PFSK-1 (cell line): Measurements from ENCODE around the gene ZNF536.

ENCODE experiments used
- FOXP2 ChIP-seq: optimal IDR thresholded peaks from 2 replicates; pipeline ENCODE3; 2011; ENCODE audit warnings: borderline replicate concordance, control low read depth, inconsistent platforms; ENCODE audit not compliant: insufficient read depth; ENCODE audit errors: extremely low read length, extremely low read depth
- POLR2AphosphoS5 ChIP-seq: IDR thresholded peaks from 2 replicates; pipeline ENCODE4 v1.6.1; 2012; ENCODE audit warnings: low read depth, mild to moderate bottlenecking, control low read depth, low read length, moderate library complexity
- REST ChIP-seq, 2 experiments: IDR thresholded peaks; 2 replicates each; pipeline versions ENCODE4 v1.6.1 to v1.8.0; 2011 to 2012; ENCODE audit warnings: low read depth in 2 of 2, low read length in 2 of 2, control low read depth in 1 of 2, inconsistent platforms in 1 of 2, mild to moderate bottlenecking in 1 of 2, moderate library complexity in 1 of 2; ENCODE audit not compliant: insufficient read depth in 1 of 2
- SIN3A ChIP-seq: IDR thresholded peaks from 2 replicates; pipeline ENCODE4 v1.6.1; 2012; ENCODE audit warnings: mild to moderate bottlenecking, low read length, moderate library complexity, borderline replicate concordance; ENCODE audit not compliant: insufficient read depth
- TAF1 ChIP-seq: IDR thresholded peaks from 2 replicates; pipeline ENCODE4 v1.6.1; 2012; ENCODE audit warnings: low read length, control low read depth, borderline replicate concordance; ENCODE audit not compliant: insufficient read depth

ZNF536 gene

GRCh38 chr19:30528919-30529318 lies 156.7 kb downstream of the ZNF536 start:
- no peak for TF ChIP-seq POLR2AphosphoS5
- no peak for TF ChIP-seq FOXP2
- no peak for TF ChIP-seq REST (IDR thresholded peaks at IDR 0.05; ENCODE audit: insufficient read depth in 1 of 2, low read depth in 2 of 2, low read length in 2 of 2)
- no peak for TF ChIP-seq TAF1
- TF ChIP-seq SIN3A: no peak

GRCh38 chr19:30529876-30530275 lies 157.7 kb downstream of the ZNF536 start:
- TF ChIP-seq TAF1 (no peak), FOXP2 (no peak), POLR2AphosphoS5 (no peak), REST (IDR thresholded peaks at IDR 0.05; ENCODE audit: insufficient read depth in 1 of 2, low read depth in 2 of 2, low read length in 2 of 2) (no peak), SIN3A (no peak)

GRCh38 chr19:30530751-30531150 lies 158.6 kb downstream of the ZNF536 start:
- no peak for TF ChIP-seq REST (IDR thresholded peaks at IDR 0.05; ENCODE audit: insufficient read depth in 1 of 2, low read depth in 2 of 2, low read length in 2 of 2)
- TF ChIP-seq FOXP2: no peak
- no peak for TF ChIP-seq TAF1
- no peak for TF ChIP-seq POLR2AphosphoS5
- no peak for TF ChIP-seq SIN3A

GRCh38 chr19:30535011-30535410 lies 162.8 kb downstream of the ZNF536 start:
- TF ChIP-seq POLR2AphosphoS5 (no peak), TAF1 (no peak), SIN3A (no peak), REST (IDR thresholded peaks at IDR 0.05; ENCODE audit: insufficient read depth in 1 of 2, low read depth in 2 of 2, low read length in 2 of 2) (no peak), FOXP2 (no peak)

GRCh38 chr19:30536975-30537374 lies 164.8 kb downstream of the ZNF536 start:
- TF ChIP-seq SIN3A (no peak), FOXP2 (no peak)
